CD4-positive, alpha-beta T cell (primary cell): ENCODE data around the gene GBP3. TPM values are rescaled to one million over a fixed set of nuclear protein-coding genes. Genes with fewer than 3 reads are reported as not detected.

Experiments used
- ATAC-seq: fragments of 200-7000 bp; cut with Tn5 transposase; one replicate; pipeline ENCODE4 v1.10.0; 2022; ENCODE audit warnings: mild to moderate bottlenecking; ENCODE audit not compliant: poor library complexity
- CTCF ChIA-PET: fragments of 350-600 bp; sonication (Branson Sonifier 250); formaldehyde crosslinking; loops from one replicate; lab custom pipeline; 2021; ENCODE audit warnings: antibody characterized with exemption, inconsistent platforms; lab: Charles Lee
- POLR2A ChIA-PET: fragments of 350-600 bp; sonication (Branson Sonifier 250); formaldehyde crosslinking; loops from one replicate; lab custom pipeline; 2021; ENCODE audit warnings: antibody characterized with exemption, inconsistent platforms; lab: Charles Lee
- DNase-seq, 14 experiments: peaks; one replicate each; pipeline ENCODE4 v3.0.0-alpha.2; 2013 to 2020; ENCODE audit warnings: mixed read lengths in 2 of 14
- H3K27ac ChIP-seq, 2 donors: one replicate each; pipeline versions ENCODE4 v1.5.1 to v1.7.0; 2013; ENCODE audit warnings: low read length in 2 of 2, low read depth in 1 of 2, mild to moderate bottlenecking in 1 of 2
- H3K27me3 ChIP-seq, 2 experiments: 1 replicate in 1 of 2; 2 replicates in 1 of 2; pipeline versions ENCODE4 v1.6.1 to v1.7.0; 2013; ENCODE audit warnings: low read length in 2 of 2, control low read depth in 1 of 2, mild to moderate bottlenecking in 1 of 2, moderate library complexity in 1 of 2; ENCODE audit not compliant: insufficient read depth in 2 of 2, control insufficient read depth in 1 of 2
- H3K36me3 ChIP-seq: one replicate; pipeline ENCODE4 v1.6.1; 2013; ENCODE audit warnings: low read length, control low read depth; ENCODE audit not compliant: insufficient read depth
- H3K4me1 ChIP-seq: one replicate; pipeline ENCODE4 v1.6.1; 2013; ENCODE audit warnings: low read length, control low read depth; ENCODE audit not compliant: insufficient read depth
- H3K4me3 ChIP-seq: one replicate; pipeline ENCODE4 v1.5.1; 2013; ENCODE audit warnings: mild to moderate bottlenecking, low read length, moderate library complexity
- H3K9me3 ChIP-seq, 2 experiments: 1 replicate in 1 of 2; 2 replicates in 1 of 2; pipeline versions ENCODE4 v1.6.1 to v1.7.0; 2013; ENCODE audit warnings: low read length in 2 of 2, mild to moderate bottlenecking in 2 of 2, control low read depth in 1 of 2, moderate library complexity in 1 of 2; ENCODE audit not compliant: control insufficient read depth in 1 of 2, insufficient read depth in 1 of 2
- H3K27ac Mint-ChIP-seq: one replicate; pipeline ENCODE4 v1.8.0; 2020; ENCODE audit warnings: mixed read lengths
- H3K27me3 Mint-ChIP-seq: one replicate; pipeline ENCODE4 v1.8.0; 2021; ENCODE audit warnings: mixed read lengths
- H3K36me3 Mint-ChIP-seq: one replicate; pipeline ENCODE4 v1.8.0; 2021; ENCODE audit warnings: low read depth, mixed read lengths
- H3K4me1 Mint-ChIP-seq: one replicate; pipeline ENCODE4 v1.8.0; 2021; ENCODE audit warnings: low read depth, mixed read lengths
- H3K4me3 Mint-ChIP-seq: one replicate; pipeline ENCODE4 v1.8.0; 2020; ENCODE audit warnings: mild to moderate bottlenecking, mixed read lengths
- H3K9me3 Mint-ChIP-seq: one replicate; pipeline ENCODE4 v1.8.0; 2020; ENCODE audit warnings: mixed read lengths
- intact Hi-C, 2 experiments: fragments of 100-400 bp; cut with DNase I in 1 of 2; cut with micrococcal nuclease in 1 of 2; formaldehyde crosslinking; loops; one replicate each; pipeline versions ENCODE4 v1.15.1 to v1.9.0; 2023 to 2025; cut with DNase I, micrococcal nuclease
- total RNA-seq, 174 experiments: library from RNA in 2 of 174; stranded (reverse) in 2 of 174; gene quantifications; one replicate each; pipeline ENCODE4 v1.2.3 and lab custom pipeline; 2021 to 2026
- TF ChIP-seq, protein P1 (sequence below): fragments of 200-600 bp; IDR thresholded peaks from one replicate; pipeline ENCODE4 v1.8.0; 2022; ENCODE audit warnings: antibody characterized with exemption, mild to moderate bottlenecking

Gene GBP3
- total RNA-seq, 2 experiments from 2014 or later: 17.5 to 20.7 TPM

DNA sequence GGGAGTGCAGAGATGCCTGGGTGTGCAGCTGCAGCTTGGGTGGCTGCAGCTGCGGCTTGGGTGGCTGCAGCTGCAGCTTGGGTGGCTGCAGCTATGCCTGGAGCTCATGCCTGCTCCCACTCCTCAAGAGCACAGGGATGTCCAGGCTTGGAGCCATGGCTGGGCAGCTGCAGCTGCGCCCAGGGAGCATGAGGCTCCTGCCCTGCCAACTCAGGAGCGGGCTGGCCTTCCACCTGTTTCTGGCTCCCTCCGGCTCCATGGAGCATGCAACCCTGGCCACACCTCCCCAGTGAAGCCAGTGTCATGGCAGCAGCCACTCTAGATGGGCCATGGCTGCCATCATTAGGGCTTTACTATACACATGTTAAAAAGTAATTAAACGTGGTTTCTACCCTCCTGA is 21.3 kb upstream of the GBP3 start:
- Mint-ChIP-seq H3K27me3 (no peaks in the 10 kb centered on the region), H3K27ac (no peak overlapping the region), H3K4me3 (no peak overlapping the region), H3K36me3 (peaks cover 27% of the 10 kb centered on the region), H3K4me1 (peaks cover 17% of the 10 kb centered on the region), H3K9me3 (no peaks in the 10 kb centered on the region)
- POLR2A ChIA-PET: interaction anchor here (1.6 kb wide), 1 partner anchor 23 kb away, joined by 4 read pairs; no protein-coding TSS in a partner anchor
- peaks cover 11% of the 10 kb centered on the region for H3K4me1 ChIP-seq
- H3K9me3 ChIP-seq: peaks cover 10 to 20% of the 10 kb centered on the region in 2 experiments
- TF ChIP-seq, protein P1, sequence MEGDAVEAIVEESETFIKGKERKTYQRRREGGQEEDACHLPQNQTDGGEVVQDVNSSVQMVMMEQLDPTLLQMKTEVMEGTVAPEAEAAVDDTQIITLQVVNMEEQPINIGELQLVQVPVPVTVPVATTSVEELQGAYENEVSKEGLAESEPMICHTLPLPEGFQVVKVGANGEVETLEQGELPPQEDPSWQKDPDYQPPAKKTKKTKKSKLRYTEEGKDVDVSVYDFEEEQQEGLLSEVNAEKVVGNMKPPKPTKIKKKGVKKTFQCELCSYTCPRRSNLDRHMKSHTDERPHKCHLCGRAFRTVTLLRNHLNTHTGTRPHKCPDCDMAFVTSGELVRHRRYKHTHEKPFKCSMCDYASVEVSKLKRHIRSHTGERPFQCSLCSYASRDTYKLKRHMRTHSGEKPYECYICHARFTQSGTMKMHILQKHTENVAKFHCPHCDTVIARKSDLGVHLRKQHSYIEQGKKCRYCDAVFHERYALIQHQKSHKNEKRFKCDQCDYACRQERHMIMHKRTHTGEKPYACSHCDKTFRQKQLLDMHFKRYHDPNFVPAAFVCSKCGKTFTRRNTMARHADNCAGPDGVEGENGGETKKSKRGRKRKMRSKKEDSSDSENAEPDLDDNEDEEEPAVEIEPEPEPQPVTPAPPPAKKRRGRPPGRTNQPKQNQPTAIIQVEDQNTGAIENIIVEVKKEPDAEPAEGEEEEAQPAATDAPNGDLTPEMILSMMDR: no peak
- H3K27me3 ChIP-seq: no peaks in the 10 kb centered on the region
- H3K4me3 ChIP-seq: no peak overlapping the region
- no peak overlapping the region for H3K27ac ChIP-seq
- DNase-seq (no peak), ATAC-seq (no peak)
- intact Hi-C loops: no loop called here
- peaks cover 10% of the 10 kb centered on the region for H3K36me3 ChIP-seq
- CTCF ChIA-PET: no interaction called here

DNA sequence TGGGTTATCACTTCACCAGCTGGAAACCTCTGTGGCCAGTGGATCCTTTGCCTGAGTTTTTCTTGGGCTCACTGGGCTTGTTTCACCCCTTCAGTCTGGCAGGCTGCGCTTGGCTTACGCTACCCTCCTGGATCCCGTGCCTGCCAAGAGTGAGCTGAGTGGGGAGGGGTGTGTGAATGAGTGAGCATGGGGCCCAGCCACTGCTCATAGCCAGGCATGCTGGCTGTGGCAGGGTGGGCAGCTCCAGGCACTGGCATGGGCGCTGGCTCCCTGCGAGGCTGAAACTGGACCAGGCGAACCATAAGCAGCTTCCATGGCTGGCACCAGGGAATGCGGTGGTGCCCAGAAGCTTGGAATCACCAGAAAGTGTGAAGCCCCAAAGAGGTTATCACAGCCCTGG is 19.8 kb upstream of the GBP3 start:
- peaks cover 25% of the 10 kb centered on the region for H3K4me1 Mint-ChIP-seq
- ChIA-PET POLR2A (interaction anchor here (0.8 to 1.6 kb wide), 3 partner anchors 16 to 178 kb away, joined by 3 to 4 read pairs (median 3); no protein-coding TSS in a partner anchor), CTCF (interaction anchor here (1.2 kb wide), 1 partner anchor 11 kb away, joined by 3 read pairs; no protein-coding TSS in a partner anchor)
- Histone ChIP-seq H3K36me3 (no peaks in the 10 kb centered on the region), H3K9me3 (peaks cover 10 to 20% of the 10 kb centered on the region in 2 experiments), H3K4me1 (peaks cover 11% of the 10 kb centered on the region), H3K27ac (no peak overlapping the region), H3K4me3 (no peak overlapping the region), H3K27me3 (no peaks in the 10 kb centered on the region)
- intact Hi-C loops: no loop called here
- H3K4me3 Mint-ChIP-seq: no peak overlapping the region
- TF ChIP-seq, protein P1: no peak
- no peaks in the 10 kb centered on the region for H3K27me3 Mint-ChIP-seq
- ATAC-seq (no peak), DNase-seq (no peak)
- H3K27ac Mint-ChIP-seq: no peak overlapping the region
- no peaks in the 10 kb centered on the region for H3K9me3 Mint-ChIP-seq
- peaks cover 13% of the 10 kb centered on the region for H3K36me3 Mint-ChIP-seq

DNA sequence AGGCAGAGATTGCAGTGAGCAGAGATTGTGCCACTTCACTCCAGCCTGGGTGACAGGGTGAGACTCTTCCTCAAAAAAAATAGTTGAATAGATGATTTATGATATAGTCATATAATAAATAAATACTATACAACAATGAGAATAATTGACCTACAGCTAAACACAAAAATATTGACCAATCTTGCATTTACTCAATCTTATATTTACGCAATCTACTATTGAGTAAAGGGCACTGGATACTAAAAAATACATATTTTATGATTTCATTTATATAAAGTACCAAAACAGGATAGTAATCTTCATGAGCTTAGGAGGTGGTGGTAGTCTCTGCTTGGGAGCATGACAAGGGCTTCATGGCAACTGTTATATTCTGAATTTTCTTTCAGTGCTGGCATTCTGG is 19.1 kb upstream of the GBP3 start:
- DNase-seq (no peak), ATAC-seq (no peak)
- TF ChIP-seq, protein P1: no peak
- H3K27ac Mint-ChIP-seq: no peak overlapping the region
- H3K27ac ChIP-seq: no peak overlapping the region
- no peaks in the 10 kb centered on the region for H3K9me3 Mint-ChIP-seq
- no peaks in the 10 kb centered on the region for H3K27me3 ChIP-seq
- peaks cover 11% of the 10 kb centered on the region for H3K36me3 Mint-ChIP-seq
- H3K4me3 Mint-ChIP-seq: no peak overlapping the region
- peaks cover 10 to 20% of the 10 kb centered on the region in 2 experiments for H3K9me3 ChIP-seq
- CTCF ChIA-PET: interaction anchor here (0.9 kb wide), 1 partner anchor 44 kb away, joined by 3 read pairs; no protein-coding TSS in a partner anchor
- H3K4me1 ChIP-seq: peaks cover 11% of the 10 kb centered on the region
- H3K36me3 ChIP-seq: no peaks in the 10 kb centered on the region
- intact Hi-C loops: loop anchor here in 1 of 2 experiments (2.0 kb wide), 1 partner anchor 17 kb away; no protein-coding TSS in a partner anchor
- H3K4me3 ChIP-seq: no peak overlapping the region
- POLR2A ChIA-PET: interaction anchor here (0.7 to 1.0 kb wide), 2 partner anchors 19 to 289 kb away, joined by 3 to 4 read pairs; partner anchors contain the start of gene GBP3
- H3K4me1 Mint-ChIP-seq: peaks cover 25% of the 10 kb centered on the region
- no peaks in the 10 kb centered on the region for H3K27me3 Mint-ChIP-seq
